Transverse colon (tissue), 3 donors: Measurements from ENCODE around the gene RPLP2.

Experiments
- CTCF ChIP-seq, 5 experiments: fragments of 200-600 bp in 3 of 5; fragments of 450-650 bp in 2 of 5; sonication (generic) in 3 of 5; IDR thresholded peaks; 1 replicate in 2 of 5; 2 replicates in 3 of 5; pipeline ENCODE4 v1.5.1; 2016 to 2017; ENCODE audit warnings: antibody characterized with exemption in 5 of 5, inconsistent platforms in 3 of 5, mild to moderate bottlenecking in 2 of 5, moderate library complexity in 1 of 5
- EP300 ChIP-seq: sonication (generic); formaldehyde crosslinking; IDR thresholded peaks from one replicate; pipeline ENCODE4 v1.6.1; 2017; ENCODE audit warnings: antibody characterized with exemption, low read depth
- POLR2A ChIP-seq: fragments of 450-650 bp; IDR thresholded peaks from one replicate; pipeline ENCODE4 v1.6.1; 2016; ENCODE audit warnings: antibody characterized with exemption, mild to moderate bottlenecking, moderate library complexity

- no peak for TF ChIP-seq CTCF (IDR thresholded peaks at IDR 0.05)
- no peak for TF ChIP-seq EP300
- TF ChIP-seq POLR2A = peak; percentile 91
These were observed 32.7 kb downstream of the RPLP2 start, which contains the start of the genes POLR2L and TSPAN4 for GRCh38 chr11:842370-843002.
